ENCODE results near the gene MROH2A.

MROH2A gene

GRCh38 chr2:233841183-233841582 is 63.1 kb downstream of the MROH2A start (continued):
- TF ChIP-seq TSHZ2 (CRISPR knock-in tag; IDR thresholded peaks at IDR 0.05), result no peak
- TF ChIP-seq TCF4 (CRISPR knock-in tag; IDR thresholded peaks at IDR 0.05; ENCODE audit: borderline replicate concordance), result no peak
- no peak for TF ChIP-seq ZFP30 (CRISPR knock-in tag; IDR thresholded peaks at IDR 0.05)

GRCh38 chr2:233844064-233844807 is 66.1 kb downstream of the MROH2A start:
- no peak for ATAC-seq

More at GRCh38 chr2:233844064-233844807, 66.1 kb downstream of the MROH2A start:
- TF ChIP-seq CSDC2 (CRISPR knock-in tag; IDR thresholded peaks at IDR 0.05) (no peak), TCF4 (CRISPR knock-in tag; IDR thresholded peaks at IDR 0.05; ENCODE audit: borderline replicate concordance) (no peak), ZC3H10 (CRISPR knock-in tag; IDR thresholded peaks at IDR 0.05) (no peak), POU6F1 (CRISPR knock-in tag; IDR thresholded peaks at IDR 0.05; ENCODE audit: borderline replicate concordance, low read depth) (no peak), ARNTL (CRISPR knock-in tag; IDR thresholded peaks at IDR 0.05; ENCODE audit: borderline replicate concordance, low read depth) (no peak), CSRNP3 (CRISPR knock-in tag; IDR thresholded peaks at IDR 0.05) (no peak), ISL1 (CRISPR knock-in tag; IDR thresholded peaks at IDR 0.05) (no peak), SNAI2 (CRISPR knock-in tag; IDR thresholded peaks at IDR 0.05) (no peak), PATZ1 (CRISPR knock-in tag; IDR thresholded peaks at IDR 0.05; ENCODE audit: borderline replicate concordance) (no peak), CREB5 (CRISPR knock-in tag; IDR thresholded peaks at IDR 0.05; ENCODE audit: low read depth) (no peak), ZNF70 (CRISPR knock-in tag; IDR thresholded peaks at IDR 0.05) (no peak), ZFP30 (CRISPR knock-in tag; IDR thresholded peaks at IDR 0.05) (no peak), TOX (CRISPR knock-in tag; IDR thresholded peaks at IDR 0.05; ENCODE audit: borderline replicate concordance) (no peak), ZNF8 (CRISPR knock-in tag; IDR thresholded peaks at IDR 0.05) (no peak), TSHZ2 (CRISPR knock-in tag; IDR thresholded peaks at IDR 0.05) (no peak), ZNF565 (CRISPR knock-in tag; conservative IDR thresholded peaks at IDR 0.05; ENCODE audit: low read depth) (no peak), BACH2 (CRISPR knock-in tag; IDR thresholded peaks at IDR 0.05; ENCODE audit: borderline replicate concordance) (no peak), ESRRG (CRISPR knock-in tag; IDR thresholded peaks at IDR 0.05) (no peak), ZFP3 (CRISPR knock-in tag; IDR thresholded peaks at IDR 0.05) (no peak), GLIS3 (CRISPR knock-in tag; IDR thresholded peaks at IDR 0.05) (no peak)

Data from SK-N-SH treated with all-trans-retinoic acid at 6 μM for 48 hours (cell line).